H1 (cell line): ENCODE data around the gene PRR27. TPM values are rescaled to one million over a fixed set of nuclear protein-coding genes. Genes with fewer than 3 reads are reported as not detected.

ENCODE experiments used
- POLR2A ChIP-seq, 2 experiments: IDR thresholded peaks; 1 replicate in 1 of 2; 2 replicates in 1 of 2; pipeline ENCODE4 v1.6.1; 2011; ENCODE audit warnings: low read depth in 2 of 2, low read length in 2 of 2, mild to moderate bottlenecking in 2 of 2; ENCODE audit errors: control extremely low read depth in 1 of 2
- SIX5 ChIP-seq: IDR thresholded peaks from 2 replicates; pipeline ENCODE4 v1.6.1; 2011; ENCODE audit warnings: mild to moderate bottlenecking, low read depth, low read length
- polyA plus RNA-seq, 7 experiments: library from polyadenylated mRNA; depleted of rRNA in 3 of 7; stranded (reverse) in 5 of 7; unstranded in 2 of 7; fragments of >200 nt in 5 of 7; fragments of 200-250 nt in 2 of 7; gene quantifications; 1 replicate in 5 of 7; 2 replicates in 1 of 7; 4 replicates in 1 of 7; pipeline versions ENCODE4 v1.2.1 to v1.2.3, GENCODE V29; 2011 to 2013; ENCODE audit warnings: missing spikeins in 2 of 7, mixed read lengths in 2 of 7
- total RNA-seq: library from RNA; stranded (reverse); fragmentation: NEBNext Ultra II Directional; extraction: Animal tissue kit (Norgen Biotek cat#: 25700); gene quantifications from 2 replicates; pipeline ENCODE4 v1.2.1, GENCODE V29; 2021

The PRR27 gene
- total and polyA plus RNA-seq, 2 of the 8 experiments (the other 6 are each of a cell fraction or from before 2014, with no cell fraction given) = not detected

GRCh38 chr4:70183940-70184246 lies 29.9 kb downstream of the PRR27 start (continued):
- no peak for TF ChIP-seq SIX5
- no peak for TF ChIP-seq POLR2A (IDR thresholded peaks at IDR 0.05; ENCODE audit: control extremely low read depth in 1 of 2, low read depth in 2 of 2, low read length in 2 of 2)
- TF ChIP-seq, all 59 proteins: peak for 0
